GM12875 (cell line): ENCODE data around the gene PNPLA7.
A peak's percentile ranks its signal among the peaks of the same experiment; 100 is the strongest.

Source experiments
- H3K4me3 ChIP-seq: one replicate; pipeline ENCODE4 v1.5.1; 2011; ENCODE audit warnings: low read depth, low read length, control low read depth
- CTCF ChIP-seq: IDR thresholded peaks from 2 replicates; pipeline ENCODE4 v1.5.1; 2011; ENCODE audit warnings: low read depth, mild to moderate bottlenecking, control low read depth, inconsistent platforms, low read length, moderate library complexity, borderline replicate concordance; ENCODE audit not compliant: insufficient read depth

PNPLA7 gene

GRCh38 chr9:137589441-137590122 is 39.4 kb upstream of the PNPLA7 start:
- TF ChIP-seq CTCF, result no peak
- peak overlapping the region; percentile 79 for H3K4me3 ChIP-seq

GRCh38 chr9:137588891-137589290 is 38.7 kb upstream of the PNPLA7 start:
- peak overlapping the region; percentile 79 for H3K4me3 ChIP-seq
- no peak for TF ChIP-seq CTCF

- TF ChIP-seq CTCF, result no peak
- H3K4me3 ChIP-seq, result no peak overlapping the region
Measured at GRCh38 chr9:137588311-137588710, 38.1 kb upstream of the PNPLA7 start.

GRCh38 chr9:137586854-137587253 is 36.7 kb upstream of the PNPLA7 start:
- H3K4me3 ChIP-seq, result no peak overlapping the region
- no peak for TF ChIP-seq CTCF

GRCh38 chr9:137583957-137584356 is 33.8 kb upstream of the PNPLA7 start:
- no peak for TF ChIP-seq CTCF
- H3K4me3 ChIP-seq, result no peak overlapping the region

- no peak overlapping the region for H3K4me3 ChIP-seq
- no peak for TF ChIP-seq CTCF
Measured at GRCh38 chr9:137583347-137583746, 33.1 kb upstream of the PNPLA7 start.

GRCh38 chr9:137582286-137582860 is 32.2 kb upstream of the PNPLA7 start:
- H3K4me3 ChIP-seq, result no peak overlapping the region
- TF ChIP-seq CTCF, result no peak
